B cell (primary cell): ENCODE measurements around the gene PITX3. TPM values are rescaled to one million over a fixed set of nuclear protein-coding genes. Genes with fewer than 3 reads are reported as not detected.
A peak's percentile ranks its signal among the peaks of the same experiment; 100 is the strongest.

Experiments used
- ATAC-seq: fragments of 200-7000 bp; cut with Tn5 transposase; one replicate; pipeline ENCODE4 v1.10.0; 2021; ENCODE audit warnings: low read depth, mild to moderate bottlenecking, moderate number of reproducible peaks, moderate library complexity
- CTCF ChIA-PET: fragments of 350-600 bp; sonication (Branson Sonifier 250); formaldehyde crosslinking; loops from one replicate; lab custom pipeline; 2021; ENCODE audit warnings: antibody characterized with exemption, inconsistent platforms; lab: Charles Lee
- POLR2A ChIA-PET: fragments of 350-600 bp; sonication (Branson Sonifier 250); formaldehyde crosslinking; loops from one replicate; lab custom pipeline; 2021; ENCODE audit warnings: antibody characterized with exemption; lab: Charles Lee
- DNase-seq: peaks from one replicate; pipeline ENCODE4 v3.0.0; 2013
- H2AFZ ChIP-seq: 2 replicates; pipeline ENCODE4 v1.6.1; 2012; ENCODE audit warnings: mild to moderate bottlenecking, low read depth, low read length; ENCODE audit not compliant: insufficient read depth, poor library complexity, severe bottlenecking
- H3K27ac ChIP-seq, 2 donors: 1 replicate in 1 of 2; 2 replicates in 1 of 2; pipeline ENCODE4 v1.5.1; 2012 to 2013; ENCODE audit warnings: low read length in 2 of 2, mild to moderate bottlenecking in 2 of 2, moderate library complexity in 1 of 2
- H3K27me3 ChIP-seq, 4 experiments: fragments of 200-600 bp in 1 of 4; sonication (generic) in 1 of 4; replicated peaks in 1 of 4; 1 replicate in 2 of 4; 2 replicates in 2 of 4; pipeline versions ENCODE4 v1.6.1 to v1.7.0; 2013 to 2016; ENCODE audit warnings: low read length in 3 of 4, mild to moderate bottlenecking in 2 of 4, mixed read lengths in 1 of 4, moderate library complexity in 1 of 4; ENCODE audit not compliant: insufficient read depth in 4 of 4, control insufficient read depth in 3 of 4; ENCODE audit errors: control extremely low read depth in 1 of 4
- H3K36me3 ChIP-seq, 2 experiments: replicated peaks in 1 of 2; 1 replicate in 1 of 2; 2 replicates in 1 of 2; pipeline versions ENCODE4 v1.6.1 to v1.7.1; 2013; ENCODE audit warnings: low read length in 1 of 2; ENCODE audit not compliant: insufficient read depth in 2 of 2, control insufficient read depth in 1 of 2; ENCODE audit errors: control extremely low read depth in 1 of 2, extremely low read depth in 1 of 2
- H3K4me1 ChIP-seq, 2 donors: fragments of 200-600 bp in 1 of 2; sonication (generic) in 1 of 2; 1 replicate in 1 of 2; 2 replicates in 1 of 2; pipeline versions ENCODE4 v1.5.1 to v1.6.1; 2013 to 2017; ENCODE audit warnings: low read length in 2 of 2; ENCODE audit not compliant: control insufficient read depth in 2 of 2, insufficient read depth in 2 of 2
- H3K4me2 ChIP-seq: replicated peaks from 2 replicates; pipeline ENCODE3; 2012; ENCODE audit warnings: mild to moderate bottlenecking, low read depth, low read length; ENCODE audit not compliant: poor library complexity, severe bottlenecking
- H3K4me3 ChIP-seq, 5 experiments: fragments of 200-600 bp in 1 of 5; sonication (generic) in 1 of 5; 1 replicate in 3 of 5; 2 replicates in 2 of 5; pipeline versions ENCODE4 v1.5.1 to v1.7.0; 2011 to 2016; ENCODE audit warnings: low read length in 4 of 5, mild to moderate bottlenecking in 4 of 5, low read depth in 2 of 5, control low read depth in 1 of 5, moderate library complexity in 1 of 5; ENCODE audit not compliant: insufficient read depth in 1 of 5; ENCODE audit errors: control extremely low read depth in 1 of 5, extremely low read depth in 1 of 5
- H3K79me2 ChIP-seq: fragments of 200-600 bp; sonication (generic); one replicate; pipeline ENCODE4 v1.6.0; 2016; ENCODE audit warnings: low read length; ENCODE audit not compliant: control insufficient read depth, insufficient read depth
- H3K9ac ChIP-seq: fragments of 200-600 bp; sonication (generic); 2 replicates; pipeline ENCODE4 v1.6.1; 2017; ENCODE audit warnings: mild to moderate bottlenecking, low read length, moderate library complexity
- H3K9me3 ChIP-seq, 3 donors: one replicate each; pipeline versions ENCODE4 v1.6.1 to v1.7.1; 2013; ENCODE audit warnings: low read length in 2 of 3; ENCODE audit not compliant: control insufficient read depth in 2 of 3, insufficient read depth in 1 of 3; ENCODE audit errors: control extremely low read depth in 1 of 3
- H4K20me1 ChIP-seq: 2 replicates; pipeline ENCODE4 v1.6.0; 2012; ENCODE audit warnings: mild to moderate bottlenecking, low read length; ENCODE audit not compliant: insufficient read depth, control insufficient read depth, poor library complexity, severe bottlenecking
- H3K27ac Mint-ChIP-seq: one replicate; pipeline ENCODE4 v1.8.0; 2021; ENCODE audit warnings: mixed read lengths
- H3K27me3 Mint-ChIP-seq: one replicate; pipeline ENCODE4 v1.8.0; 2021; ENCODE audit warnings: mixed read lengths
- H3K4me1 Mint-ChIP-seq: one replicate; pipeline ENCODE4 v1.8.0; 2021; ENCODE audit warnings: mixed read lengths
- H3K4me3 Mint-ChIP-seq: one replicate; pipeline ENCODE4 v1.8.0; 2021; ENCODE audit warnings: mixed read lengths
- H3K9me3 Mint-ChIP-seq: one replicate; pipeline ENCODE4 v1.8.0; 2022; ENCODE audit warnings: mixed read lengths; ENCODE audit not compliant: insufficient read depth
- CTCF ChIP-seq: fragments of 200-600 bp; IDR thresholded peaks from one replicate; pipeline ENCODE4 v1.8.0; 2022; ENCODE audit warnings: antibody characterized with exemption, mild to moderate bottlenecking
- EZH2 ChIP-seq: IDR thresholded peaks from 2 replicates; pipeline ENCODE4 v1.6.1; 2012; ENCODE audit warnings: borderline replicate concordance, low read depth, mild to moderate bottlenecking, moderate library complexity, low read length; ENCODE audit not compliant: insufficient read depth, poor library complexity, severe bottlenecking
- WGBS: methylation state at CpG from one replicate; pipeline ENCODE4 v1.1.5; 2013; ENCODE audit warnings: missing lambda C conversion rate; ENCODE audit not compliant: insufficient coverage; 5-methylcytosine and 5-hydroxymethylcytosine counted together
- intact Hi-C: fragments of 100-400 bp; cut with micrococcal nuclease; formaldehyde crosslinking; loops from one replicate; pipeline ENCODE4 v1.10.0; 2022
- polyA plus RNA-seq: library from polyadenylated mRNA; depleted of rRNA; stranded (reverse); fragments of >200 nt; gene quantifications from 2 replicates; pipeline ENCODE4 v1.2.3, GENCODE V29; 2012
- total RNA-seq, 2 donors: library from RNA; stranded (reverse); fragments of 120-200 nt in 1 of 2; gene quantifications; 1 replicate in 1 of 2; 2 replicates in 1 of 2; pipeline versions ENCODE4 v1.2.3 to v1.2.4, GENCODE V29; 2013 to 2022

The PITX3 gene
- total and polyA plus RNA-seq, 2 donors (not counting 1 experiment from before 2014, with no cell fraction given) = not detected

- Histone ChIP-seq H3K4me1 (peaks cover 32 to 38% of the 10 kb centered on the region in 2 donors), H3K9me3 (peaks cover 0 to 23% (median 0%) of the 10 kb centered on the region in 3 donors), H3K79me2 (no peaks in the 10 kb centered on the region), H3K27ac (no peak overlapping the region), H4K20me1 (no peaks in the 10 kb centered on the region), H3K27me3 (peaks cover 0 to 74% (median 44%) of the 10 kb centered on the region in 4 experiments), H3K9ac (peak overlapping the region; percentile 69), H3K36me3 (no peaks in the 10 kb centered on the region), H2AFZ (peak overlapping the region; percentile 91), H3K4me2 (peak overlapping the region; percentile 100), H3K4me3 (peak overlapping the region; percentile 5 to 69 (median 53))
- Mint-ChIP-seq H3K27me3 (peaks cover 66% of the 10 kb centered on the region), H3K9me3 (no peaks in the 10 kb centered on the region), H3K4me3 (peak overlapping the region; percentile 90), H3K27ac (no peak overlapping the region), H3K4me1 (peaks cover 34% of the 10 kb centered on the region)
- intact Hi-C loops = loop anchor here (1.0 kb wide), 1 partner anchor 169 kb away; no protein-coding TSS in a partner anchor
- ChIA-PET CTCF (interaction anchor here (0.6 to 11.2 kb wide), 42 partner anchors 10 to 486 kb away, joined by 3 to 391 read pairs (median 6); partner anchors contain the start of genes FBXL15, GBF1, NFKB2 and NOLC1), POLR2A (interaction anchor here (0.6 to 2.0 kb wide), 4 partner anchors 11 to 354 kb away, joined by 3 to 9 read pairs (median 6); partner anchors contain the start of gene GBF1)
- DNase-seq = peak; percentile 59
- no peak for TF ChIP-seq CTCF
- TF ChIP-seq EZH2 = peak; percentile 80
- no peak for ATAC-seq
- 1% methylated on average over 48 of the region's 50 CpGs for WGBS
Observed at GRCh38 chr10:102230264-102230860, 10.9 kb downstream of the PITX3 start.
